GM23338 (cell line): Measurements from ENCODE around the gene KLHL17. TPM values are rescaled to one million over a fixed set of nuclear protein-coding genes. Genes with fewer than 3 reads are reported as not detected.
A peak's percentile ranks its signal among the peaks of the same experiment; 100 is the strongest.

Experiments
- ATAC-seq: fragments of 200-7000 bp; cut with Tn5 transposase; 3 replicates; pipeline ENCODE4 v1.9.1; 2020
- DNase-seq: peaks from one replicate; pipeline ENCODE4 v3.0.0-alpha.2; 2015; ENCODE audit warnings: low spot score
- H2AFZ ChIP-seq: fragments of 200-600 bp; sonication (generic); 2 replicates; pipeline ENCODE4 v1.8.0; 2016; ENCODE audit warnings: antibody characterized with exemption, mild to moderate bottlenecking, moderate library complexity
- H3F3A ChIP-seq: fragments of 200-600 bp; sonication (generic); replicated peaks from 2 replicates; pipeline ENCODE4 v1.8.0; 2017; ENCODE audit warnings: antibody characterized with exemption, mixed run types, low read depth
- H3K27ac ChIP-seq: fragments of 200-600 bp; sonication (generic); 2 replicates; pipeline ENCODE4 v1.6.1; 2016; ENCODE audit warnings: low read depth
- H3K27me3 ChIP-seq: fragments of 200-600 bp; sonication (generic); 2 replicates; pipeline ENCODE4 v1.8.0; 2016; ENCODE audit warnings: mild to moderate bottlenecking, mixed run types, moderate library complexity; ENCODE audit not compliant: insufficient read depth
- H3K36me3 ChIP-seq: fragments of 200-600 bp; sonication (generic); 2 replicates; pipeline ENCODE4 v1.8.0; 2016; ENCODE audit warnings: mild to moderate bottlenecking; ENCODE audit not compliant: insufficient read depth
- H3K4me1 ChIP-seq: fragments of 200-600 bp; sonication (generic); 2 replicates; pipeline ENCODE4 v1.8.0; 2016; ENCODE audit warnings: mild to moderate bottlenecking, moderate library complexity; ENCODE audit not compliant: insufficient read depth
- H3K4me2 ChIP-seq: fragments of 200-600 bp; sonication (generic); 2 replicates; pipeline ENCODE4 v1.7.1; 2017; ENCODE audit warnings: mixed run types
- H3K4me3 ChIP-seq: fragments of 200-600 bp; sonication (generic); 2 replicates; pipeline ENCODE4 v1.6.1; 2016; ENCODE audit warnings: mixed run types
- H3K79me2 ChIP-seq: fragments of 200-600 bp; sonication (generic); replicated peaks from 2 replicates; pipeline ENCODE4 v1.8.0; 2017; ENCODE audit warnings: mild to moderate bottlenecking; ENCODE audit not compliant: insufficient read depth
- H3K9me2 ChIP-seq: fragments of 200-600 bp; sonication (generic); 2 replicates; pipeline ENCODE4 v1.8.0; 2017; ENCODE audit not compliant: insufficient read depth
- H4K20me1 ChIP-seq: fragments of 200-600 bp; sonication (generic); replicated peaks from 2 replicates; pipeline ENCODE4 v1.8.0; 2017; ENCODE audit warnings: mild to moderate bottlenecking; ENCODE audit not compliant: insufficient read depth
- H3K27ac Mint-ChIP-seq: 2 replicates; pipeline ENCODE4 v1.8.0; 2020; ENCODE audit warnings: inconsistent platforms, mild to moderate bottlenecking, moderate library complexity, mixed read lengths
- H3K27me3 Mint-ChIP-seq: 3 replicates; pipeline ENCODE4 v1.8.0; 2022; ENCODE audit warnings: low read depth, mild to moderate bottlenecking, moderate library complexity, mixed read lengths, inconsistent platforms; ENCODE audit not compliant: insufficient read depth, poor library complexity
- H3K36me3 Mint-ChIP-seq: 3 replicates; pipeline ENCODE4 v1.8.0; 2021; ENCODE audit warnings: low read depth, mild to moderate bottlenecking, inconsistent platforms, moderate library complexity, mixed read lengths
- H3K4me1 Mint-ChIP-seq: 3 replicates; pipeline ENCODE4 v1.8.0; 2020; ENCODE audit warnings: mild to moderate bottlenecking, inconsistent platforms, mixed read lengths
- H3K4me3 Mint-ChIP-seq: 3 replicates; pipeline ENCODE4 v1.8.0; 2021; ENCODE audit warnings: moderate library complexity, mild to moderate bottlenecking, inconsistent platforms, mixed read lengths
- H3K9me3 Mint-ChIP-seq: 3 replicates; pipeline ENCODE4 v1.8.0; 2020; ENCODE audit warnings: moderate library complexity, mild to moderate bottlenecking, inconsistent platforms, mixed read lengths
- CREB1 ChIP-seq: fragments of 250-450 bp; sonication (Bioruptor Pico); IDR thresholded peaks from 2 replicates; pipeline ENCODE4 v1.5.0; 2020; ENCODE audit warnings: low read depth, mild to moderate bottlenecking, moderate library complexity
- ETS1 ChIP-seq: IDR thresholded peaks from 2 replicates; pipeline ENCODE4 v1.6.1; 2016; ENCODE audit warnings: antibody characterized with exemption
- EZH2 ChIP-seq: fragments of 200-600 bp; sonication (generic); IDR thresholded peaks from one replicate; pipeline ENCODE4 v1.8.0; 2017; ENCODE audit warnings: antibody characterized with exemption, mild to moderate bottlenecking, low read depth; ENCODE audit not compliant: unreplicated experiment
- EZH2phosphoT487 ChIP-seq: fragments of 200-600 bp; sonication (generic); IDR thresholded peaks from one replicate; pipeline ENCODE4 v1.8.1; 2018; ENCODE audit warnings: antibody characterized with exemption; ENCODE audit not compliant: unreplicated experiment
- NANOG ChIP-seq: IDR thresholded peaks from 2 replicates; pipeline ENCODE4 v1.6.1; 2016; ENCODE audit warnings: antibody characterized with exemption, borderline replicate concordance
- ZNF331 ChIP-seq: fragments of 250-450 bp; sonication (Bioruptor Pico); IDR thresholded peaks from 2 replicates; pipeline ENCODE4 v1.5.0; 2020; ENCODE audit warnings: low read depth, mild to moderate bottlenecking, moderate library complexity
- polyA plus RNA-seq: library from polyadenylated mRNA; unstranded; fragments of >200 nt; fragmentation: Nextera tagmentation; extraction: Ambion mirVana; gene quantifications from 2 replicates; pipeline ENCODE4 v1.2.1, GENCODE V29; 2016
- total RNA-seq: library from RNA; depleted of rRNA; stranded (reverse); fragments of >200 nt; shearing (Covaris generic); gene quantifications from 2 replicates; pipeline ENCODE4 v1.2.3, GENCODE V29; 2014

The KLHL17 gene
- total and polyA plus RNA-seq, 2 experiments from 2014 or later, result 16.5 to 37.1 TPM

- Histone ChIP-seq H3K27me3 (peaks cover 80% of the 10 kb centered on the region), H3K27ac (no peak overlapping the region), H3K79me2 (no peaks in the 10 kb centered on the region), H3K9me2 (no peaks in the 10 kb centered on the region), H3K4me1 (peaks cover 5% of the 10 kb centered on the region; the same call in 1 of the 2 replicates), H3K36me3 (0 out of 2 replicates have a peak, but pooled peaks cover 6% of the 10 kb centered on the region), H3F3A (0 out of 2 replicates have a peak, but pooled peaks cover 3% of the 10 kb centered on the region), H4K20me1 (no peaks in the 10 kb centered on the region; the same call in 1 of the 2 replicates), H3K4me3 (peak overlapping the region; percentile 55), H3K4me2 (peak overlapping the region; percentile 79), H2AFZ (0 out of 2 replicates have a peak overlapping the region, but pooled peaks have one; percentile 23)
- ATAC-seq (peak; percentile 1; the same call in 2 of the 3 replicates), DNase-seq (no peak)
- no peak for TF ChIP-seq NANOG
- TF ChIP-seq ETS1, result no peak
- peak; percentile 42 for TF ChIP-seq EZH2phosphoT487
- Mint-ChIP-seq H3K9me3 (peaks cover 3% of the 10 kb centered on the region; the same call in 1 of the 3 replicates), H3K27me3 (peaks cover 59% of the 10 kb centered on the region), H3K36me3 (peaks cover 12% of the 10 kb centered on the region; the same call in 2 of the 3 replicates), H3K4me3 (peak overlapping the region; percentile 68), H3K4me1 (peaks cover 11% of the 10 kb centered on the region; the same call in 2 of the 3 replicates), H3K27ac (no peak overlapping the region)
Observed at GRCh38 chr1:941015-941587, 19.3 kb upstream of the KLHL17 start.

DNA sequence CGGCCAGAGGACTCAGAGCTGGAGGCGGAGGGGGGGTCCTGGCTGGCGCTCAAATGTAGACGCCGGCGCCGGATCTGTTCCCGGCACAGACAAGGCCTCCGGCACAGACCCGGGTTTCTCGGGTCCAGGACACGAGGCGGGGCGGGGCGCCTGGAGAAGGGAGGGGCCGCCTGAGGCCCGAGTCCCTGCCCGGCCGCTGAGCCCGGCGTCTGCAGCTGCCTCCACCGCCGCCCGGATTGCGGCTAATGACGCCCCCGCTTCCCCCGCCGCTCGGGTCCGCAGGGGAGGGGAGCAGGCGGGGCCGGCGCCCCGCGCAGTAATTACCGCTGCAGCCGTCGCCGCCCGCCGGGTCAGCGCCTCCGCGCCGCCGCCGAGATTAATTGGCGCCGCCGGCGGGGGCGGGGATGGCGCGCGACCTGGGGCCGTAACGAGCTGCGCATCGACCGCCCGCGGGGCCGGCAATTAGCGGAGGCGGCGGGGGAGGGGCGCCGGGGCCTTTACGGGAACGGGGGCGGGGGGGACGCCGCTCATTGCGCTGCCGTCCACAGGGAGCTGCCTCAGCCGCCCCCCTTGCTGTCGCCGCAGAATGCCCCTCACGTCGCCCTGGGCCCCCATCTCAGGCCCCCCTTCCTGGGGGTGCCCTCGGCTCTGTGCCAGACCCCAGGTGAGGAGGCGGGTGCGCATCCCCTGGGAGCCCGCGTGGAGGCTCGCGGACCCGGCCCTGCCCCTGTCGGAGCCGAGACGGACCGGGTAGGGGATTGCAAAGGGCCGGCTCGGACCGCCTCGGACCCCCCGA, 18.6 kb upstream of the KLHL17 start:
- no peaks in the 10 kb centered on the region for H3K79me2 ChIP-seq
- 0 out of 2 replicates have a peak, but pooled peaks cover 3% of the 10 kb centered on the region for H3F3A ChIP-seq
- Mint-ChIP-seq H3K27ac (no peak overlapping the region), H3K36me3 (peaks cover 12% of the 10 kb centered on the region; the same call in 2 of the 3 replicates), H3K9me3 (peaks cover 3% of the 10 kb centered on the region; the same call in 1 of the 3 replicates), H3K4me3 (peak overlapping the region; percentile 68), H3K4me1 (peaks cover 11% of the 10 kb centered on the region; the same call in 2 of the 3 replicates), H3K27me3 (peaks cover 57% of the 10 kb centered on the region)
- H3K4me3 ChIP-seq, result peak overlapping the region; percentile 55
- H3K4me2 ChIP-seq, result peak overlapping the region; percentile 79
- H3K36me3 ChIP-seq, result 0 out of 2 replicates have a peak, but pooled peaks cover 6% of the 10 kb centered on the region
- peaks cover 73% of the 10 kb centered on the region for H3K27me3 ChIP-seq
- ATAC-seq (peak; percentile 35), DNase-seq (peak; percentile 74)
- no peak overlapping the region for H3K27ac ChIP-seq
- 0 out of 2 replicates have a peak overlapping the region, but pooled peaks have one; percentile 23 for H2AFZ ChIP-seq
- peaks cover 5% of the 10 kb centered on the region; the same call in 1 of the 2 replicates for H3K4me1 ChIP-seq
- H4K20me1 ChIP-seq, result no peaks in the 10 kb centered on the region; the same call in 1 of the 2 replicates
- TF ChIP-seq EZH2 (peak; percentile 80), ZNF331 (no peak), CREB1 (peak; percentile 57; the same call in 1 of the 2 replicates)
- H3K9me2 ChIP-seq, result no peaks in the 10 kb centered on the region
